Vagina (tissue), 2 donors: ENCODE results near the gene HMHB1.

Experiments used
- CTCF ChIP-seq, 3 experiments: fragments of 450-650 bp in 2 of 3; fragments of 200-600 bp in 1 of 3; sonication (generic) in 1 of 3; IDR thresholded peaks; one replicate each; pipeline ENCODE4 v1.5.1; 2017 to 2019; ENCODE audit warnings: antibody characterized with exemption in 3 of 3, mild to moderate bottlenecking in 2 of 3, moderate library complexity in 2 of 3
- POLR2A ChIP-seq, 2 donors: fragments of 450-650 bp; IDR thresholded peaks; one replicate each; pipeline ENCODE4 v1.6.1; 2017; ENCODE audit warnings: antibody characterized with exemption in 2 of 2, mild to moderate bottlenecking in 2 of 2, moderate library complexity in 2 of 2
- POLR2AphosphoS5 ChIP-seq, 2 donors: sonication (generic); formaldehyde crosslinking; IDR thresholded peaks; one replicate each; pipeline ENCODE4 v1.9.0; 2017; ENCODE audit warnings: antibody characterized with exemption in 2 of 2, mild to moderate bottlenecking in 2 of 2, low read depth in 1 of 2; ENCODE audit not compliant: insufficient read depth in 1 of 2

- TF ChIP-seq CTCF (IDR thresholded peaks at IDR 0.05) (no peak), POLR2AphosphoS5 (IDR thresholded peaks at IDR 0.05; ENCODE audit: insufficient read depth in 1 of 2, low read depth in 1 of 2) (no peak), POLR2A (IDR thresholded peaks at IDR 0.05) (no peak)
These were observed 40.4 kb upstream of the HMHB1 start for GRCh38 chr5:143771602-143772001.
